Mucosa of descending colon (tissue), 3 donors: Measurements from ENCODE around the gene TRIM65. TPM values are rescaled to one million over a fixed set of nuclear protein-coding genes. Genes with fewer than 3 reads are reported as not detected.

Source experiments
- ATAC-seq: fragments of 200-7000 bp; cut with Tn5 transposase; one replicate; pipeline ENCODE4 v1.9.1; 2020; ENCODE audit warnings: mild to moderate bottlenecking, moderate library complexity
- DNase-seq, 3 donors: peaks; one replicate each; pipeline ENCODE4 v3.0.0-alpha.2; 2020
- H3K36me3 ChIP-seq: fragments of 200-600 bp; one replicate; pipeline ENCODE4 v1.8.0; 2021; ENCODE audit warnings: low read depth, mild to moderate bottlenecking
- H3K4me1 ChIP-seq: fragments of 200-600 bp; one replicate; pipeline ENCODE4 v1.8.0; 2021; ENCODE audit warnings: low read depth, mild to moderate bottlenecking
- H3K4me3 ChIP-seq: fragments of 200-600 bp; one replicate; pipeline ENCODE4 v1.8.0; 2021; ENCODE audit warnings: mild to moderate bottlenecking
- H3K9me3 ChIP-seq: fragments of 200-600 bp; one replicate; pipeline ENCODE4 v1.8.0; 2021; ENCODE audit warnings: mild to moderate bottlenecking
- intact Hi-C, 2 donors: fragments of 100-400 bp; cut with DNase I in 1 of 2; cut with micrococcal nuclease in 1 of 2; formaldehyde crosslinking; loops; one replicate each; pipeline versions ENCODE4 v1.11.0 to v1.11.1; 2022; cut with DNase I, micrococcal nuclease
- total RNA-seq, 3 donors: library from RNA; stranded (reverse); fragmentation: NEBNext Ultra II Directional in 2 of 3; extraction: Animal tissue kit (Norgen Biotek cat#: 25700) in 2 of 3; gene quantifications; one replicate each; pipeline versions ENCODE4 v1.2.1 to v1.2.4, GENCODE V29; 2021 to 2023
- TF ChIP-seq, protein P1 (sequence below): fragments of 200-600 bp; IDR thresholded peaks from one replicate; pipeline ENCODE4 v1.8.0; 2022; ENCODE audit warnings: antibody characterized with exemption, mild to moderate bottlenecking
- donor health status: DM: no; HTN: no; CAD: no; lungs with moderate emphysema.
- donor health status: DM: no; HTN: no; CAD: no.
- donor health status: DM: no; HTN: yes; CAD: no.

The TRIM65 gene
- total RNA-seq, 3 donors from 2014 or later: 13.7 to 23.8 (median 15.4) TPM

GRCh38 chr17:75940727-75941441 is 44.1 kb upstream of the TRIM65 start, which contains the start of gene FBF1:
Gene FBF1, minus strand, starts transcription at chr17:75941042. Its CDS starts 2,893 bp downstream, at chr17:75938149.
- no peaks in the 10 kb centered on the region for H3K9me3 ChIP-seq
- no peaks in the 10 kb centered on the region for H3K36me3 ChIP-seq
- ATAC-seq (peak; percentile 100), DNase-seq (peak; percentile 93 to 97 (median 96))
- peak within 1 kb of the TSS; percentile 65 for H3K4me3 ChIP-seq
- H3K4me1 ChIP-seq: peaks cover 10% of the 10 kb centered on the region
- intact Hi-C loops: no loop called here
- TF ChIP-seq, protein P1, sequence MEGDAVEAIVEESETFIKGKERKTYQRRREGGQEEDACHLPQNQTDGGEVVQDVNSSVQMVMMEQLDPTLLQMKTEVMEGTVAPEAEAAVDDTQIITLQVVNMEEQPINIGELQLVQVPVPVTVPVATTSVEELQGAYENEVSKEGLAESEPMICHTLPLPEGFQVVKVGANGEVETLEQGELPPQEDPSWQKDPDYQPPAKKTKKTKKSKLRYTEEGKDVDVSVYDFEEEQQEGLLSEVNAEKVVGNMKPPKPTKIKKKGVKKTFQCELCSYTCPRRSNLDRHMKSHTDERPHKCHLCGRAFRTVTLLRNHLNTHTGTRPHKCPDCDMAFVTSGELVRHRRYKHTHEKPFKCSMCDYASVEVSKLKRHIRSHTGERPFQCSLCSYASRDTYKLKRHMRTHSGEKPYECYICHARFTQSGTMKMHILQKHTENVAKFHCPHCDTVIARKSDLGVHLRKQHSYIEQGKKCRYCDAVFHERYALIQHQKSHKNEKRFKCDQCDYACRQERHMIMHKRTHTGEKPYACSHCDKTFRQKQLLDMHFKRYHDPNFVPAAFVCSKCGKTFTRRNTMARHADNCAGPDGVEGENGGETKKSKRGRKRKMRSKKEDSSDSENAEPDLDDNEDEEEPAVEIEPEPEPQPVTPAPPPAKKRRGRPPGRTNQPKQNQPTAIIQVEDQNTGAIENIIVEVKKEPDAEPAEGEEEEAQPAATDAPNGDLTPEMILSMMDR: peak; percentile 12

GRCh38 chr17:75937652-75938051 is 40.9 kb upstream of the TRIM65 start:
- peak in 1 of 3 donors; percentile 10 for DNase-seq

GRCh38 chr17:75933808-75934207 is 37.1 kb upstream of the TRIM65 start:
- intact Hi-C loops: no loop called here
- Histone ChIP-seq H3K36me3 (no peaks in the 10 kb centered on the region), H3K4me3 (no peak overlapping the region), H3K4me1 (no peaks in the 10 kb centered on the region), H3K9me3 (no peaks in the 10 kb centered on the region)
- DNase-seq: no peak
- ATAC-seq: no peak
- TF ChIP-seq, protein P1: no peak

More at GRCh38 chr17:75937652-75938051, 40.9 kb upstream of the TRIM65 start:
- Histone ChIP-seq H3K4me1 (peaks cover 10% of the 10 kb centered on the region), H3K9me3 (no peaks in the 10 kb centered on the region), H3K36me3 (no peaks in the 10 kb centered on the region), H3K4me3 (no peak overlapping the region)
- TF ChIP-seq, protein P1: no peak
- intact Hi-C loops: no loop called here
- ATAC-seq: no peak

- Histone ChIP-seq H3K4me1 (no peaks in the 10 kb centered on the region), H3K9me3 (no peaks in the 10 kb centered on the region), H3K36me3 (no peaks in the 10 kb centered on the region), H3K4me3 (no peak overlapping the region)
- DNase-seq (no peak), ATAC-seq (no peak)
- intact Hi-C loops: no loop called here
- TF ChIP-seq, protein P1: no peak
Observed at GRCh38 chr17:75932852-75933251, 36.1 kb upstream of the TRIM65 start.

- intact Hi-C loops: no loop called here
- TF ChIP-seq, protein P1: no peak
- no peak for ATAC-seq
- H3K9me3 ChIP-seq: no peaks in the 10 kb centered on the region
- H3K36me3 ChIP-seq: no peaks in the 10 kb centered on the region
- H3K4me1 ChIP-seq: no peaks in the 10 kb centered on the region
- no peak overlapping the region for H3K4me3 ChIP-seq
- DNase-seq: peak in 1 of 3 donors; percentile 25
Observed at GRCh38 chr17:75931062-75931461, 34.3 kb upstream of the TRIM65 start.
